GM15510 (cell line): Measurements from ENCODE around the gene IMPDH1.

Experiments used
- POLR2A ChIP-seq: IDR thresholded peaks from 3 replicates; pipeline ENCODE4 v1.6.1; 2011; ENCODE audit warnings: borderline replicate concordance; ENCODE audit not compliant: insufficient read length; ENCODE audit errors: extremely low read depth

The IMPDH1 gene

DNA sequence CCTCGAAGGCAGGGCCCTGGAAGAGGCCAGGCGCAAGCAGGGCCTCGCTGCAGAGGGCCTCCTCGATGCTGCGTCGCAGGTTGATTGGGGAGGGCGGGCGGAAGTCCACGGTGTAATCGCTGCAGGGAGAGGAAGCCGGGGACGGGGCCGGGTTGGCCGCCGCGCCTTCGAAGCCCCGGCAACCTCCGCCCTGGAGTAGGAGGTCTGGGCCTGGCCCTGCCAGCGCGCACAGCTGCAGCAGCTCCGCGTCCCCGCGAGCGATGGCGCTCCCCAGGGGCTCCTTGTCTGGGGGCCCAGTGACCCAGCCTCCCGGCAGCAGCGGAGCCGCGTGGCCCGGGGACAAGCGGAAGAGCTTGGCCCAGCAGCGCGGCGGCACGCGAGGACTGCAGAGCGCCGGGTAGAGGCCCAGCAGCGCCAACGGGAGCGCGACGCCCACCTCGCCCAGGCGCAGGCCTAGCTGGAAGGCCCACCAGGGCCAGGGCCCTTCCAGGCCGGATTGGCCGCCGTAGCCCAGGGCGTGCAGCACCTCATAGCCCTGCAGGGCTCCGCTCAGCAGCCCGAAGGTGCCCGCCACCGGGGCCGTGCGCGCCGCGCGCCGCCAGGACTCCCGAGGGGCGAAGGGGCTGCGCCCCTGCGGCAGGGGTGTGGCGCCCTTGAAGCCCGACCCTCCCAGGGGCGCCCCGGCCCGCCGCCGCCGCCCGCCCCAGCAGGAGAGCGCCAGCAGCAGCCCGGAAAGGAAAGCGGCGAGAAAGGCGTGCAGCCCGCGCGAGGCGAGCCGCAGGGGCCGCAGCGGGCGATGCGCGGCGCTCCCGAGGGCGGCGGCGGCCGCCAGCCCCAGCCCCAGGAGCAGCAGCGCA lies 58.3 kb downstream of the IMPDH1 start:
- TF ChIP-seq POLR2A, result no peak

DNA sequence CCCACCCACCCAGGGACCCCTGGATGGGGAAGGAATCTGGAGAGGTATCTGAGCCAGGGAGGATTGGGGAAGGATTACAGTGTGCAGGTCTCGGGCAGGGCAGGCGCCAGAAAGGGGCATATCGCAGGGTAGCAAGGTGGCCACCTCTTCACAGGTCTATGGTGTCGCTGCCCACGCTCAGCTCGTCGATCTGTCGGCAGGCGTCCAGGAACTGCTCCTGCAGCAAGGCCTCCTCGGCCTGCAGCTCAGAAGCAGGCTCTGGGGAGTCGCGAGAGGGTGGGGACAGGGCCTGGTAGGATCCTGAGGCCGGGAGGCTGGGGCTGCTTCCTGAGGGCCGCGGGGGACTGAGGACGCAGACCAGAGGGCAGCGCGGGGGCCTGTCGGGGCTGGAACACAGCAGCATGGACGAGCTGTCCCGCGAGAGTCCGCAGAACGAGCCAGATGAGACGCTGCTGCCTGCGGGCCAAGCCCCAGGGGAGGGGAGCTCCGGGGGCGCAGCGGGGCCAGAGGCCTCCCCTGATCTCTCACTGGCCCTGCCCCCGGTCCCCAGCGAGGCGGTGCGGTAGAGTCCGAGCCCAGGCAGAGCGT lies 59.0 kb downstream of the IMPDH1 start:
- TF ChIP-seq POLR2A, result no peak

DNA sequence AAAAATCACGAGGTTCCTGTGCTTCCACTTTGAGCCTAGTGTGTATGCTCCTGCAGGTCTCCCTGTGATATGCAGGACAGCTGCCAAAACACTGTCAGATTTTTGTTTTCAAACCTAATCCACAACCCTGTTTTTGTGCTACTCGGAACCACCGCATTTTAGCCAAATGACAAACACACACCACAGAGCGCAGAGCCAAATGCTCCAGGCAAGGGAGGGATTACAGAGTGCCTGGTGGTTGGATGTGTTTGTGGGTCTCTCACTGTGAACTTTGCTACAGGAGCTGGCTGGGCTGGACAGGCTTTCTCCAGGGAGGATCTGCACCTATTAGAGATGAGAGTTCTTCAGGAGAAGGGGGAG lies 60.3 kb downstream of the IMPDH1 start:
- TF ChIP-seq POLR2A, result no peak

DNA sequence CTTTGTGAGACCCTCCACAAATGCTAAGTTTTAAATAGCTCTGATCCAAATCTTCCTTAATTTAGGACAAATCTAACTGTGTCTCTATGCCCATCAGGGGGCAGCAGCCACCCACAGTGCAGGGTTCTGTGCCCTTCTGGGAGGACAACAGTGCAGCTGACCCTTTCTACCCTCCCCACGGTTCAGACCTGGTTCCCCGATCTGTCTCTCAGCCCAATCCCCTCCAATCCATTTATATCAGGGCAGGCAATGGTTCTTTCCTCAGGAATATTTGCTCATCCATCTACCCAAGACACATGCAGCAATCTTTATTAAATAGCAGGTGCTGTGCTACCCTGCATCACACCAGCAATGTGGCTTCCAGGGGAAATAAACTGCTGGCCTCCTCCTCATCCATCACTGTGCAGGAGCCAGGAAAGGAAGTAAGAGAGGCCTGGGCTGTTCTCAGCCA lies 62.1 kb downstream of the IMPDH1 start:
- no peak for TF ChIP-seq POLR2A

DNA sequence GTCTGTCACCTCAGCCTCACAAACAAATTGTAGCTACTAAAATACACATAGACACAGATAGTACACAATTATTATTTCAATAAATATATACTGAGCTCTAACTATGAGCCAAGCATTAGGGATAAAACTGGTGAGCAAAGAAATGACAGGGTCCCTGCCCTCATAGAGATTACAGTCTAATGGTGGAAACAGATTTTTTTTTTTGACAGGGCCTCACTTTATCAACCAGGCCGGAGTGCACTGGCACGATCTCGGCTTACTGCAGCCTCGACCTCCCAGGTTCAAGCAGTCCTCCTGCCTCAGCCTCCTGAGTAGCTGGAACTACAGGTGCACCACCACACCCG lies 65.4 kb downstream of the IMPDH1 start:
- TF ChIP-seq POLR2A, result no peak

DNA sequence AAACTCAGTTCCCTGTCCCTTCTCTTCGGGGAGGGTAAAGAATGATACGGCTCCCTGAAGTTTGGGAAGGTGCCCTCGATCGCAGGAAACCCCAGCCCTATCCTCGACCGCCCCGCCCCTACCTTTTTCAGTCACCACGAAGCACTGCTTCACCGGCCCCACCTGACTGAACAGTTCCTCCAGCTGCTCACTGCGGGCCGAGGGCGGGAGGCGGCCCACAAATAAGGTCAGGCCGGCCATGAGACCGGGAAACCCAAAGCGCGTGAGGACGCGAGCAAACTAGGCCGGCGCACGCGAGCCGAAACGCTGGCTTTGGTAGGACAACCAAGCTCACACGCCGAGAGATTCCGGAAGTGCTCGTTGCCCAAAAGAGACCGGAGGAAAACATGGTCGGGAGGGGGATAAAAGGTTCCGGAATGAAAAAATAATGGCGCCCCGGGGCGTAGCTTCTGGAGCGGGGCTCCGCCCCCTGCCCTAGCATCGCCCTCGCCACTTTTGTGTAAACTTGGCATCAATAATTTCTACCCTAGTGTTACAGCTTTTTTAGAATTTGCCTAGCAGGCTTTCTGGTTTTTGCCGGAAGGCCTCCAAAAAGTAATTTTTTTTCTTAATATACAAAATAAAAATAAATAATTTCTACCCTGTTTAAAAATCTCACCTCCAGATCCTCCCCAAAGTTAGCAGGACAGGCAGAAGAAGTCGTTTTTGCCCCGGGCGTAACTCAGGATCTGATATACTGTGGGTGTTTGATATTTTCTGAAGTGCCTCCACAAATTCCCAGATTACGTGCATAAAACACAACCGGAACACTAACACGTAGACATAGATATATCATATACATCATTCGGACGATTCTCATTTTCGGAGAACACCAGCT lies 66.0 kb downstream of the IMPDH1 start, which contains the start of gene RBM28:
Gene RBM28, minus strand, starts transcription at position 355 of the 877 bp plus-strand sequence. Its CDS starts 115 bp downstream, at position 240.
- peak; percentile 91 for TF ChIP-seq POLR2A
